ENCODE data around the gene CAMK2A.

DNA sequence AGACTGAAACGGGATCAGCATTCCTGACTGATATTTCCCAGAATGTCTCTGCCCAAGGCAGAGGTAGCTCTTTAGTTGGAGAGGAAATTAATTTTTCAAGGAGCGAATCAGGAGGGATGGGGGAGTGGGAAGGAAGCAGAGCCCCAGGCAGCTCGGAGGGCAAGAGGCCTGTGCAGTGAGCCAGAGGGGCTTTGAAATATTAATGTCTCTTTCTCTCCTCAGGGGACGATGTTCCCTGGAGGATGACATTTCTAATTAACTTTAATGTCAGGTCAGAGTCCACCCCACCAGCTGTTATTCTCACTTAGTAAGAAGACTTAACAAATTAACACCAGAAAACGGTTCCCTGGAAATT lies 54.1 kb downstream of the CAMK2A start:
- TF ChIP-seq, protein P1, sequence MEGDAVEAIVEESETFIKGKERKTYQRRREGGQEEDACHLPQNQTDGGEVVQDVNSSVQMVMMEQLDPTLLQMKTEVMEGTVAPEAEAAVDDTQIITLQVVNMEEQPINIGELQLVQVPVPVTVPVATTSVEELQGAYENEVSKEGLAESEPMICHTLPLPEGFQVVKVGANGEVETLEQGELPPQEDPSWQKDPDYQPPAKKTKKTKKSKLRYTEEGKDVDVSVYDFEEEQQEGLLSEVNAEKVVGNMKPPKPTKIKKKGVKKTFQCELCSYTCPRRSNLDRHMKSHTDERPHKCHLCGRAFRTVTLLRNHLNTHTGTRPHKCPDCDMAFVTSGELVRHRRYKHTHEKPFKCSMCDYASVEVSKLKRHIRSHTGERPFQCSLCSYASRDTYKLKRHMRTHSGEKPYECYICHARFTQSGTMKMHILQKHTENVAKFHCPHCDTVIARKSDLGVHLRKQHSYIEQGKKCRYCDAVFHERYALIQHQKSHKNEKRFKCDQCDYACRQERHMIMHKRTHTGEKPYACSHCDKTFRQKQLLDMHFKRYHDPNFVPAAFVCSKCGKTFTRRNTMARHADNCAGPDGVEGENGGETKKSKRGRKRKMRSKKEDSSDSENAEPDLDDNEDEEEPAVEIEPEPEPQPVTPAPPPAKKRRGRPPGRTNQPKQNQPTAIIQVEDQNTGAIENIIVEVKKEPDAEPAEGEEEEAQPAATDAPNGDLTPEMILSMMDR (IDR thresholded peaks at IDR 0.05; ENCODE audit: low read depth, low read length, missing input control): no peak
- no peak for TF ChIP-seq SP1 (IDR thresholded peaks at IDR 0.05)
- TF ChIP-seq GABPA (IDR thresholded peaks at IDR 0.05 in 1 of 2, conservative IDR thresholded peaks at IDR 0.05 in 1 of 2): no peak
- TF ChIP-seq, protein P2, sequence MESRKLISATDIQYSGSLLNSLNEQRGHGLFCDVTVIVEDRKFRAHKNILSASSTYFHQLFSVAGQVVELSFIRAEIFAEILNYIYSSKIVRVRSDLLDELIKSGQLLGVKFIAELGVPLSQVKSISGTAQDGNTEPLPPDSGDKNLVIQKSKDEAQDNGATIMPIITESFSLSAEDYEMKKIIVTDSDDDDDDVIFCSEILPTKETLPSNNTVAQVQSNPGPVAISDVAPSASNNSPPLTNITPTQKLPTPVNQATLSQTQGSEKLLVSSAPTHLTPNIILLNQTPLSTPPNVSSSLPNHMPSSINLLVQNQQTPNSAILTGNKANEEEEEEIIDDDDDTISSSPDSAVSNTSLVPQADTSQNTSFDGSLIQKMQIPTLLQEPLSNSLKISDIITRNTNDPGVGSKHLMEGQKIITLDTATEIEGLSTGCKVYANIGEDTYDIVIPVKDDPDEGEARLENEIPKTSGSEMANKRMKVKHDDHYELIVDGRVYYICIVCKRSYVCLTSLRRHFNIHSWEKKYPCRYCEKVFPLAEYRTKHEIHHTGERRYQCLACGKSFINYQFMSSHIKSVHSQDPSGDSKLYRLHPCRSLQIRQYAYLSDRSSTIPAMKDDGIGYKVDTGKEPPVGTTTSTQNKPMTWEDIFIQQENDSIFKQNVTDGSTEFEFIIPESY (IDR thresholded peaks at IDR 0.05): no peak
- no peak for TF ChIP-seq YY1 (IDR thresholded peaks at IDR 0.05)
